HFFc6 (cell line): ENCODE measurements around the gene SMG6. TPM values are rescaled to one million over a fixed set of nuclear protein-coding genes. Genes with fewer than 3 reads are reported as not detected.
A peak's percentile ranks its signal among the peaks of the same experiment; 100 is the strongest.

Experiments used
- DNase-seq: peaks from one replicate; pipeline ENCODE4 v3.0.0-alpha.2; 2018
- H3K27ac Mint-ChIP-seq: 2 replicates; pipeline ENCODE4 v1.8.0; 2020; ENCODE audit warnings: mild to moderate bottlenecking, mixed read lengths
- H3K27me3 Mint-ChIP-seq: 2 replicates; pipeline ENCODE4 v1.8.0; 2021; ENCODE audit warnings: mild to moderate bottlenecking, moderate library complexity, mixed read lengths; ENCODE audit not compliant: insufficient read depth
- H3K36me3 Mint-ChIP-seq: 2 replicates; pipeline ENCODE4 v1.8.0; 2021; ENCODE audit warnings: low read depth, mixed read lengths
- H3K4me1 Mint-ChIP-seq: 2 replicates; pipeline ENCODE4 v1.8.0; 2020; ENCODE audit warnings: low read depth, mixed read lengths
- H3K4me3 Mint-ChIP-seq: 2 replicates; pipeline ENCODE4 v1.8.0; 2020; ENCODE audit warnings: mild to moderate bottlenecking, moderate library complexity, mixed read lengths
- H3K9me3 Mint-ChIP-seq: 2 replicates; pipeline ENCODE4 v1.8.0; 2020; ENCODE audit warnings: mild to moderate bottlenecking, mixed read lengths
- CTCF ChIP-seq: fragments of 200-600 bp; sonication (generic); IDR thresholded peaks from 2 replicates; pipeline ENCODE4 v1.5.0; 2021; ENCODE audit warnings: antibody characterized with exemption, mild to moderate bottlenecking
- total RNA-seq, 6 experiments: library from RNA; stranded (reverse); fragmentation: NEBNext Ultra II Directional; extraction: Animal tissue kit (Norgen Biotek cat#: 25700); gene quantifications; 2 replicates in 1 of 6; 3 replicates in 5 of 6; pipeline ENCODE4 v1.2.3, GENCODE V29; 2021

Gene SMG6
- total RNA-seq, 6 experiments from 2014 or later, result 29.5 to 37.4 (median 31.8) TPM

- H3K4me1 Mint-ChIP-seq, result peaks cover 64% of the 10 kb centered on the region
- DNase-seq, result no peak
These were observed 113.6 kb downstream of the SMG6 start for GRCh38 chr17:2190014-2190413.

GRCh38 chr17:2188971-2189630 is 114.5 kb downstream of the SMG6 start:
- H3K27ac Mint-ChIP-seq, result peak overlapping the region; percentile 98
- no peak overlapping the region for H3K4me3 Mint-ChIP-seq
- H3K9me3 Mint-ChIP-seq, result no peaks in the 10 kb centered on the region; the same call in 1 of the 2 replicates
- no peak for TF ChIP-seq CTCF
- no peak for DNase-seq
- H3K4me1 Mint-ChIP-seq, result peaks cover 55% of the 10 kb centered on the region
- H3K27me3 Mint-ChIP-seq, result peaks cover 3% of the 10 kb centered on the region
- peaks cover 61% of the 10 kb centered on the region for H3K36me3 Mint-ChIP-seq

More at GRCh38 chr17:2190014-2190413, 113.6 kb downstream of the SMG6 start:
- peak overlapping the region; percentile 98 for H3K27ac Mint-ChIP-seq
- H3K9me3 Mint-ChIP-seq, result no peaks in the 10 kb centered on the region; the same call in 1 of the 2 replicates
- H3K36me3 Mint-ChIP-seq, result peaks cover 70% of the 10 kb centered on the region
- peaks cover 3% of the 10 kb centered on the region for H3K27me3 Mint-ChIP-seq
- TF ChIP-seq CTCF, result no peak
- H3K4me3 Mint-ChIP-seq, result 0 out of 2 replicates have a peak overlapping the region, but pooled peaks have one; percentile 10

GRCh38 chr17:2187758-2188157 is 115.8 kb downstream of the SMG6 start:
- TF ChIP-seq CTCF, result no peak
- Mint-ChIP-seq H3K4me1 (peaks cover 55% of the 10 kb centered on the region), H3K36me3 (peaks cover 50% of the 10 kb centered on the region), H3K27ac (no peak overlapping the region; the same call in 1 of the 2 replicates), H3K4me3 (no peak overlapping the region), H3K27me3 (peaks cover 3% of the 10 kb centered on the region), H3K9me3 (no peaks in the 10 kb centered on the region; the same call in 1 of the 2 replicates)
- no peak for DNase-seq

- no peak overlapping the region for H3K27ac Mint-ChIP-seq
- peaks cover 55% of the 10 kb centered on the region for H3K4me1 Mint-ChIP-seq
- DNase-seq, result no peak
- TF ChIP-seq CTCF, result no peak
- no peaks in the 10 kb centered on the region; the same call in 1 of the 2 replicates for H3K9me3 Mint-ChIP-seq
- H3K36me3 Mint-ChIP-seq, result peaks cover 48% of the 10 kb centered on the region
- H3K27me3 Mint-ChIP-seq, result peaks cover 3% of the 10 kb centered on the region
- H3K4me3 Mint-ChIP-seq, result no peak overlapping the region
These were observed 116.6 kb downstream of the SMG6 start for GRCh38 chr17:2186937-2187336.

- Mint-ChIP-seq H3K4me3 (no peak overlapping the region), H3K9me3 (no peaks in the 10 kb centered on the region), H3K27ac (0 out of 2 replicates have a peak overlapping the region, but pooled peaks have one; percentile 2), H3K4me1 (peaks cover 56% of the 10 kb centered on the region), H3K27me3 (peaks cover 3% of the 10 kb centered on the region), H3K36me3 (peaks cover 37% of the 10 kb centered on the region)
- no peak for TF ChIP-seq CTCF
- no peak for DNase-seq
These were observed 118.3 kb downstream of the SMG6 start for GRCh38 chr17:2184993-2185931.
